Cardiac muscle cell (in vitro differentiated cells and primary cell): ENCODE results near the gene NLRP12. TPM values are rescaled to one million over a fixed set of nuclear protein-coding genes. Genes with fewer than 3 reads are reported as not detected.
"Not testable (repeated sequence)": the region's sequence is repeated elsewhere in the genome, so short reads cannot be mapped to it uniquely, and the experiment has no call there.

Experiments
- DNase-seq, 2 donors: peaks; one replicate each; pipeline versions ENCODE4 v3.0.0 to v3.0.0-alpha.2; 2010 to 2017; ENCODE audit warnings: low read depth in 1 of 2, low spot score in 1 of 2
- H3K27ac ChIP-seq: fragments of 200-600 bp; sonication (generic); 2 replicates; pipeline ENCODE4 v1.5.1; 2016
- H3K27me3 ChIP-seq: fragments of 200-600 bp; sonication (generic); 2 replicates; pipeline ENCODE4 v1.6.0; 2016; ENCODE audit warnings: control low read depth
- H3K36me3 ChIP-seq: fragments of 200-600 bp; sonication (generic); 2 replicates; pipeline ENCODE4 v1.5.1; 2016; ENCODE audit warnings: control low read depth
- H3K4me1 ChIP-seq: fragments of 200-600 bp; sonication (generic); 2 replicates; pipeline ENCODE4 v1.8.1; 2017; ENCODE audit warnings: low read depth, mild to moderate bottlenecking, mixed run types
- H3K4me3 ChIP-seq: fragments of 200-600 bp; sonication (generic); 2 replicates; pipeline ENCODE4 v1.5.1; 2016; ENCODE audit warnings: mild to moderate bottlenecking
- H3K9me3 ChIP-seq: fragments of 200-600 bp; sonication (generic); 2 replicates; pipeline ENCODE4 v1.5.1; 2017; ENCODE audit warnings: low read depth, mild to moderate bottlenecking, control low read depth
- polyA plus RNA-seq: library from polyadenylated mRNA; unstranded; fragments of >200 nt; fragmentation: Nextera tagmentation; extraction: Ambion mirVana; gene quantifications from 2 replicates; pipeline ENCODE4 v1.2.1, GENCODE V29; 2016
- total RNA-seq: library from RNA; depleted of rRNA; stranded (reverse); fragments of >200 nt; gene quantifications from 2 replicates; pipeline ENCODE4 v1.2.3, GENCODE V29; 2016
- TF ChIP-seq, protein P1 (sequence below): IDR thresholded peaks from 2 replicates; pipeline ENCODE4 v1.5.1; 2012; ENCODE audit warnings: low read depth, mild to moderate bottlenecking, low read length

NLRP12 gene
- total and polyA plus RNA-seq, 2 experiments from 2014 or later, result not detected

DNA sequence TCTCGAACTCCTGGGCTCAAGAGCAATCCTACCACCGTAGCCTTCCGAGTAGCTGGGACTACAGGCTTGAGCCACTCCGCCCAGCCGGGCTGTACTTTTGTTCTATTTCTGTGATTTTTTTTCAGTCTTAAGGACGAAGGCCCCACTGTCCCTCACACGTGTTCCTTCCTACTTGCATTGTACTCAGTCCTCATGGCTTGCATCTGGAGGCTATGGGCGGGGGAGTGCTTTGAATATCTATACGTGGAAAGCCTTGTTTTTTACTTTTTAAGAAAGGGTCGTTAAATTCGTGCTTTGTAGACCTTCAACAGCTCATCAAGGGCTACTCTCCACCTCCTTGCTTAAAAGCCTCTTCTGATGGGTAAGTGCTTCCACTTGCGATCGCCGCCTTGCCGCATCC lies 36.8 kb downstream of the NLRP12 start:
- H3K4me3 ChIP-seq, result no peak overlapping the region

DNA sequence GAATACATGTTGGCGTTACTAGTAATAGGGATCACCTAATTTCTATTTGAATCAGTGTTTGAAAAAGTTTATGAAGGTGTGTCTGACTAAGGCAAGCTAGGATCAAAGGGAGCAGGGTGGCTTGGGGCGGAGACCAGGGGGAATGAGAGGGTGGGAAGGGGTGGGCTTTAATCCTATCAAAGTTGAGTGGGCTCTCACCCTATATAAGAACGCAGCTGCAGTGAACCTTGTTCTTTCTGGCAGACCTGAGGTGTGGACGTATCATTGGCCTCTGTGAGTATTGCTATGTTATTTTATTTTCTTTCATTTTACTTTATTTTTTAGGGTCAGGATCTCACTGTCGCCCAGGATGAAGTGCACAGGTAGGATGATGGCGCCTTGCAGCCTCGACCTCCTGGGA lies 37.4 kb downstream of the NLRP12 start:
- no peak overlapping the region for H3K4me3 ChIP-seq
- H3K9me3 ChIP-seq, result no peaks in the 10 kb centered on the region
- no peak for DNase-seq

More for the DNA sequence above, 36.8 kb downstream of the NLRP12 start:
- Histone ChIP-seq H3K36me3 (no peaks in the 10 kb centered on the region), H3K4me1 (no peaks in the 10 kb centered on the region), H3K27me3 (no peaks in the 10 kb centered on the region), H3K9me3 (no peaks in the 10 kb centered on the region), H3K27ac (no peak overlapping the region)
- TF ChIP-seq, protein P1, sequence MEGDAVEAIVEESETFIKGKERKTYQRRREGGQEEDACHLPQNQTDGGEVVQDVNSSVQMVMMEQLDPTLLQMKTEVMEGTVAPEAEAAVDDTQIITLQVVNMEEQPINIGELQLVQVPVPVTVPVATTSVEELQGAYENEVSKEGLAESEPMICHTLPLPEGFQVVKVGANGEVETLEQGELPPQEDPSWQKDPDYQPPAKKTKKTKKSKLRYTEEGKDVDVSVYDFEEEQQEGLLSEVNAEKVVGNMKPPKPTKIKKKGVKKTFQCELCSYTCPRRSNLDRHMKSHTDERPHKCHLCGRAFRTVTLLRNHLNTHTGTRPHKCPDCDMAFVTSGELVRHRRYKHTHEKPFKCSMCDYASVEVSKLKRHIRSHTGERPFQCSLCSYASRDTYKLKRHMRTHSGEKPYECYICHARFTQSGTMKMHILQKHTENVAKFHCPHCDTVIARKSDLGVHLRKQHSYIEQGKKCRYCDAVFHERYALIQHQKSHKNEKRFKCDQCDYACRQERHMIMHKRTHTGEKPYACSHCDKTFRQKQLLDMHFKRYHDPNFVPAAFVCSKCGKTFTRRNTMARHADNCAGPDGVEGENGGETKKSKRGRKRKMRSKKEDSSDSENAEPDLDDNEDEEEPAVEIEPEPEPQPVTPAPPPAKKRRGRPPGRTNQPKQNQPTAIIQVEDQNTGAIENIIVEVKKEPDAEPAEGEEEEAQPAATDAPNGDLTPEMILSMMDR, result no peak
- DNase-seq, result no peak

GRCh38 chr19:53785196-53785889 lies 38.8 kb downstream of the NLRP12 start:
- Histone ChIP-seq H3K27ac (no peak overlapping the region), H3K4me1 (no peaks in the 10 kb centered on the region), H3K27me3 (no peaks in the 10 kb centered on the region), H3K9me3 (no peaks in the 10 kb centered on the region), H3K36me3 (no peaks in the 10 kb centered on the region), H3K4me3 (no peak overlapping the region)
- DNase-seq, result no peak
- TF ChIP-seq, protein P1, result no peak

More for the DNA sequence above, 37.4 kb downstream of the NLRP12 start:
- Histone ChIP-seq H3K36me3 (no peaks in the 10 kb centered on the region), H3K4me1 (no peaks in the 10 kb centered on the region), H3K27me3 (no peaks in the 10 kb centered on the region), H3K27ac (no peak overlapping the region)
- TF ChIP-seq, protein P1, result no peak

DNA sequence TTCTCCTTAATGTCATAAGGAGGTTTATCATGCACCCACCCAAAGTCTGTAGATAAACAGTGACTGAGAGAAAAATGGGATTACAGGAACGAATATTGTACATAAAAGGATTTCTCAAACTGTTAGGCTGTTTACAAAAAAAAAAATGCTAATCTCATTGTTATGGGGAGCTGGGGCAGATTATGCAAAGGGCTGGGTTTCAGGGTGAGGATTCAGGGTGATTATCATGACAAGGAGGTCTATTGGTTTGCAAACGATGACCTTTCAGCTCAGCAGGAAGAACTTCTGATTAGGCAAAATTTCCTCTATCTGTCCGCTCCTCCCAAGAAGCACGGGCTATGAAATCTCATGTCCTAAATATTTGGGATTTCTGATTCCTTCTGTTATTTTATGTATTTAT lies 41.4 kb downstream of the NLRP12 start:
- H3K27me3 ChIP-seq, result no peaks in the 10 kb centered on the region
- H3K4me3 ChIP-seq, result no peak overlapping the region
- H3K4me1 ChIP-seq, result no peaks in the 10 kb centered on the region
- no peaks in the 10 kb centered on the region for H3K36me3 ChIP-seq
- H3K27ac ChIP-seq, result no peak overlapping the region
- DNase-seq, result no peak
- TF ChIP-seq, protein P1, result no peak
- no peaks in the 10 kb centered on the region for H3K9me3 ChIP-seq

DNA sequence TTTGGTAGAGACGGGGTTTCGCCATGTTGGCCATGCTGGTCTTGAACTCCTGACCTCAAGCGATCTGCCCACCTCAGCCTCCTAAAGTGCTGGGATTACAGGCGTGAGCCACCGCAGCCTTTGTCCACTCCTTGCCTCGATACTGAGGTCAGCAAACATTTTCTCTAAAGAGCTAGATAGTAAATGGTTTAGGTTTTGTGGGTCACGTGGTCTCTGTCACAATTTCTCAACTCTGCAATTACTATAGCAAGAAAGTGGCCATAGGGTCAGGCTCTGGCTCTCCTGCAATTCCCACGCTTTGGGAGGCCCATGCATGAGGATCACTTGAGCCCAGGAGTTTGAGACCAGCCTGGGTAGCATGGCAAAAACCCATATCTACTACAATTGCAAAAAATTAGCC lies 42.8 kb downstream of the NLRP12 start:
- H3K4me3 ChIP-seq, H3K36me3 ChIP-seq, H3K9me3 ChIP-seq, H3K27me3 ChIP-seq, DNase-seq, H3K27ac ChIP-seq, H3K4me1 ChIP-seq: not testable (repeated sequence)

DNA sequence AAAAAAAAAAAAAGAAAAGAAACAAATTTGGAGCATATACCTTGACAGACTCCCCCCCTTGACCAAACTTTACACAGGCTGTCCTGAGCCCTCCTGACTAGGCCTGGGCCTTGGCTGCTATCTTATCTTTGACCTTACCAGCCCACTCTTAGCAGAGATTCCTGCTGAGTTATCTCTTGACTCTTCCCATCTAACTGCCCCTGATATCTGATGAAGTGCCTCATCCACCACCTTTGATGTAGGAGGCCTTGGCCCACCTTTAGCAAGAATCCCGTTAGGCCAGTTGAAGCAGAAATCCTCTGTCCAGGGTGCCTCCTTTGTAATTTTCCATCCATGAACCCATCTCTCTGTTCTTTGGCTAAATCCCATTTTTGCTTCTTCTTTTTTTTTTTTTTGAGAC lies 43.6 kb downstream of the NLRP12 start:
- Histone ChIP-seq H3K36me3 (no peaks in the 10 kb centered on the region), H3K4me1 (no peaks in the 10 kb centered on the region), H3K27ac (no peak overlapping the region), H3K27me3 (no peaks in the 10 kb centered on the region), H3K4me3 (no peak overlapping the region), H3K9me3 (no peaks in the 10 kb centered on the region)
- TF ChIP-seq, protein P1, result no peak
- DNase-seq, result no peak
